BLaER1 (cell line): ENCODE results near the gene PLXNA1.

Experiments
- H3K27ac ChIP-seq: shearing (Covaris generic); formaldehyde crosslinking; 2 replicates; pipeline ENCODE4 v1.8.1; 2022
- H3K27me3 ChIP-seq: shearing (Covaris generic); formaldehyde crosslinking; 2 replicates; pipeline ENCODE4 v1.8.1; 2022
- H3K36me3 ChIP-seq: shearing (Covaris generic); formaldehyde crosslinking; 2 replicates; pipeline ENCODE4 v1.8.1; 2022
- H3K4me1 ChIP-seq: shearing (Covaris generic); formaldehyde crosslinking; 2 replicates; pipeline ENCODE4 v1.8.1; 2022
- H3K4me2 ChIP-seq: shearing (Covaris generic); formaldehyde crosslinking; 2 replicates; pipeline ENCODE4 v1.8.1; 2022
- H3K4me3 ChIP-seq: shearing (Covaris generic); formaldehyde crosslinking; 2 replicates; pipeline ENCODE4 v1.8.1; 2022
- H3K9ac ChIP-seq: shearing (Covaris generic); formaldehyde crosslinking; 2 replicates; pipeline ENCODE4 v1.8.1; 2022
- H3K9me3 ChIP-seq: shearing (Covaris generic); formaldehyde crosslinking; 2 replicates; pipeline ENCODE4 v1.8.1; 2022
- H4K20me1 ChIP-seq: shearing (Covaris generic); formaldehyde crosslinking; 2 replicates; pipeline ENCODE4 v1.8.1; 2022
- Cebpa-rat ChIP-seq: shearing (Covaris generic); IDR thresholded peaks from 2 replicates; pipeline ENCODE4 v1.8.1; 2022

The PLXNA1 gene

GRCh38 chr3:127006781-127007436 lies 24.0 kb downstream of the PLXNA1 start:
- no peaks in the 10 kb centered on the region for H3K27me3 ChIP-seq
- H3K4me1 ChIP-seq = peaks cover 78% of the 10 kb centered on the region
- H4K20me1 ChIP-seq = peaks cover 86% of the 10 kb centered on the region
- no peaks in the 10 kb centered on the region for H3K36me3 ChIP-seq
- H3K27ac ChIP-seq = no peak overlapping the region
- no peak overlapping the region for H3K4me2 ChIP-seq
- TF ChIP-seq Cebpa-rat = no peak
- H3K9ac ChIP-seq = no peak overlapping the region
- no peaks in the 10 kb centered on the region for H3K9me3 ChIP-seq
- H3K4me3 ChIP-seq = no peak overlapping the region

DNA sequence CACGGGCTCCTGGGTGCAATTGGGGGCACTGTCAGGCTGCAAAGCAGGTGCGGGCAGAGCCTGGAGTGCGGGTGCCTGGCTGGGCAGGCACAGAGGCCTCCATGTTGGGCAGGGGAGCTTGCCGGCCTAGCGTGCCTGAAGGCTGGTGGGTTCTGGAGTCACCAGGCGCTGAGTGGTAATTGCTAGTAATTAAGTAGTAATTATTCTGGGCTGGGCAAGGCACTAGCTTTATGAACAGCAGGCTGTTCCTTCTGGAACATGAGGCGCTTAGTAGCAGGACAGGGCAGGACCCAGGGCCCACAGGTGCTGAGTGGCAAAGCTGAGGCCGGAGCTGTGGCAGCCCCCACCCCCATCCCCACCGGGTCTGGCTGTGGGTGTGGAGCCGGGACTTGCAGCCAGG lies 25.3 kb downstream of the PLXNA1 start:
- H3K9ac ChIP-seq = no peak overlapping the region
- peaks cover 89% of the 10 kb centered on the region for H4K20me1 ChIP-seq
- H3K36me3 ChIP-seq = no peaks in the 10 kb centered on the region
- peaks cover 80% of the 10 kb centered on the region for H3K4me1 ChIP-seq
- no peaks in the 10 kb centered on the region for H3K9me3 ChIP-seq
- H3K4me2 ChIP-seq = peak overlapping the region; percentile 82; the same call in 1 of the 2 replicates
- H3K27me3 ChIP-seq = no peaks in the 10 kb centered on the region
- 0 out of 2 replicates have a peak overlapping the region, but pooled peaks have one; percentile 4 for H3K27ac ChIP-seq
- no peak overlapping the region for H3K4me3 ChIP-seq
- no peak for TF ChIP-seq Cebpa-rat

- TF ChIP-seq Cebpa-rat = no peak
- Histone ChIP-seq H3K27me3 (no peaks in the 10 kb centered on the region), H3K4me2 (peak overlapping the region; percentile 82), H3K36me3 (no peaks in the 10 kb centered on the region), H3K4me3 (no peak overlapping the region), H3K27ac (no peak overlapping the region), H3K9ac (no peak overlapping the region; the same call in 1 of the 2 replicates), H3K9me3 (no peaks in the 10 kb centered on the region), H4K20me1 (peaks cover 86% of the 10 kb centered on the region), H3K4me1 (peaks cover 79% of the 10 kb centered on the region)
Measured at GRCh38 chr3:127009531-127009930, 26.6 kb downstream of the PLXNA1 start.

- Histone ChIP-seq H3K27me3 (no peaks in the 10 kb centered on the region), H3K36me3 (no peaks in the 10 kb centered on the region)
Measured at GRCh38 chr3:127011270-127011992, 28.5 kb downstream of the PLXNA1 start.

DNA sequence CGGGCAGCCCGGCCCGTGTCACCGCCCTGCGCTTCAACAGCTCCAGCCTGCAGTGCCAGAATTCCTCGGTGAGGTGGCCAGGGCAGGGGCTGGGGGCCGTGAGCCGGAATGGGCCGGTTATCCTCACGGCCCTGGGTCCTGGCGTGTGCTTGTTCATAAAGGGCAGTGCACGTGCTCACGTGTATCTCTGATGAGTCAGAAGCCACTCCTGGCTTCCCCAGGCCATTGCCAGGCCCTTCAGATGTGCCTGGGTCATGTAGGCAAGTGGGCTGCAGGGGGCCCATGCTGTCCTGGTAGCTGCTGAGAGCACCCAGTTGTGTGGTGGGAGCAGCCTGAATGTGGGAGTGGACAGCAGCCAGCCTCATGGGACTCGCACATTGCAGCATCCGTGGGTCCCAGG lies 29.2 kb downstream of the PLXNA1 start:
- Histone ChIP-seq H3K27me3 (no peaks in the 10 kb centered on the region), H3K4me1 (peaks cover 86% of the 10 kb centered on the region), H3K9me3 (no peaks in the 10 kb centered on the region), H3K9ac (no peak overlapping the region), H4K20me1 (peaks cover 87% of the 10 kb centered on the region), H3K4me2 (peak overlapping the region; percentile 82), H3K36me3 (no peaks in the 10 kb centered on the region), H3K4me3 (no peak overlapping the region), H3K27ac (no peak overlapping the region)
- no peak for TF ChIP-seq Cebpa-rat

More at GRCh38 chr3:127011270-127011992, 28.5 kb downstream of the PLXNA1 start:
- H3K4me2 ChIP-seq = peak overlapping the region; percentile 82
- peak overlapping the region; percentile 51 for H3K27ac ChIP-seq
- no peak for TF ChIP-seq Cebpa-rat
- H3K4me3 ChIP-seq = no peak overlapping the region
- peak overlapping the region; percentile 45; the same call in 1 of the 2 replicates for H3K9ac ChIP-seq
- H4K20me1 ChIP-seq = peaks cover 91% of the 10 kb centered on the region
- H3K4me1 ChIP-seq = peaks cover 89% of the 10 kb centered on the region
- H3K9me3 ChIP-seq = no peaks in the 10 kb centered on the region

DNA sequence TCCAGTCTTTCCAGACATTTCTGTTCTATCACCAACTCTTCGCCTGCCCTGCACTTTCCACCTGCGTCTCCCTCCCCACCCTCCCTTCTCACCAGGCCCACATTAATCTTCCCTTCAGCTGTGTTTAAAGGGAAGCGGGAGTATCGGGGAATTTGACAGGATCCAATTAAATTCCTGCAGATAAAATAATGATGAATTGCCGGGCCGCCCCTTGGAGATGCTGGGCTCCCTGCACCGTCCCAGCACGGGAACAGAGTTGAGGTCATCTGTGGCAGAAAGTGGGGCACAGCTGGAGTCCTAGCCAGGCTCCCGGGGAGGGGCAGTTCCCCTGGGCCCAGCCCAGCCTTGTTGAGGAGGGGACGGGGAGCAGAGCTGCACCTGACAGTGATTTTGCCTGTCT lies 30.3 kb downstream of the PLXNA1 start:
- Histone ChIP-seq H3K27ac (no peak overlapping the region), H3K4me2 (peak overlapping the region; percentile 82)

GRCh38 chr3:127013758-127014535 lies 31.0 kb downstream of the PLXNA1 start:
- H3K4me2 ChIP-seq = peak overlapping the region; percentile 82
- H3K4me3 ChIP-seq = no peak overlapping the region
- H3K4me1 ChIP-seq = peaks cover 75% of the 10 kb centered on the region
- no peaks in the 10 kb centered on the region for H3K9me3 ChIP-seq
- H3K9ac ChIP-seq = no peak overlapping the region
- H4K20me1 ChIP-seq = peaks cover 70% of the 10 kb centered on the region
- no peaks in the 10 kb centered on the region for H3K27me3 ChIP-seq
- H3K36me3 ChIP-seq = peaks cover 14% of the 10 kb centered on the region; the same call in 1 of the 2 replicates
- no peak for TF ChIP-seq Cebpa-rat
- no peak overlapping the region for H3K27ac ChIP-seq

More for the DNA sequence above, 30.3 kb downstream of the PLXNA1 start:
- peaks cover 10% of the 10 kb centered on the region; the same call in 1 of the 2 replicates for H3K36me3 ChIP-seq
- no peaks in the 10 kb centered on the region for H3K9me3 ChIP-seq
- H3K9ac ChIP-seq = no peak overlapping the region
- no peak for TF ChIP-seq Cebpa-rat
- peaks cover 83% of the 10 kb centered on the region for H3K4me1 ChIP-seq
- no peak overlapping the region for H3K4me3 ChIP-seq
- no peaks in the 10 kb centered on the region for H3K27me3 ChIP-seq
- peaks cover 78% of the 10 kb centered on the region for H4K20me1 ChIP-seq

- no peak for TF ChIP-seq Cebpa-rat
- Histone ChIP-seq H3K4me3 (no peak overlapping the region), H3K9ac (no peak overlapping the region), H3K27me3 (no peaks in the 10 kb centered on the region), H3K9me3 (no peaks in the 10 kb centered on the region), H3K27ac (no peak overlapping the region), H3K4me2 (peak overlapping the region; percentile 82), H3K36me3 (peaks cover 15% of the 10 kb centered on the region; the same call in 1 of the 2 replicates), H3K4me1 (peaks cover 68% of the 10 kb centered on the region), H4K20me1 (peaks cover 66% of the 10 kb centered on the region)
Measured at GRCh38 chr3:127014536-127015281, 31.8 kb downstream of the PLXNA1 start.
